HepG2 (cell line): ENCODE data around the gene KATNAL2. TPM values are rescaled to one million over a fixed set of nuclear protein-coding genes. Genes with fewer than 3 reads are reported as not detected.

ENCODE experiments used
- BRCA1 ChIP-seq: sonication (generic); formaldehyde crosslinking; IDR thresholded peaks from 2 replicates; pipeline ENCODE4 v1.4.0; 2020; ENCODE audit warnings: missing genetic modification reagents
- HNRNPK ChIP-seq: fragments of 200-400 bp; formaldehyde crosslinking; IDR thresholded peaks from 2 replicates; pipeline ENCODE4 v1.6.1; 2018; ENCODE audit warnings: low read length, low read depth, moderate library complexity, mild to moderate bottlenecking; ENCODE audit not compliant: poor library complexity, severe bottlenecking
- NFE2L2 ChIP-seq: fragments of 150-350 bp; IDR thresholded peaks from 2 replicates; pipeline ENCODE4 v1.6.1; 2014; ENCODE audit warnings: low read length
- NR2F1 ChIP-seq, 2 experiments: fragments of 450-650 bp in 1 of 2; formaldehyde crosslinking in 1 of 2; IDR thresholded peaks; 2 replicates each; pipeline versions ENCODE4 v1.5.0 to v1.6.1; 2016 to 2020; ENCODE audit warnings: mild to moderate bottlenecking in 1 of 2, missing compliant biosample characterization in 1 of 2, missing genetic modification reagents in 1 of 2, moderate library complexity in 1 of 2
- SIX4 ChIP-seq: sonication (generic); formaldehyde crosslinking; IDR thresholded peaks from 2 replicates; pipeline ENCODE4 v1.4.0; 2020; ENCODE audit warnings: missing genetic modification reagents
- THAP11 ChIP-seq: IDR thresholded peaks from 2 replicates; pipeline ENCODE4 v1.6.1; 2016; ENCODE audit warnings: missing biosample characterization, missing genetic modification reagents
- ZFP91 ChIP-seq: sonication (generic); formaldehyde crosslinking; IDR thresholded peaks from 2 replicates; pipeline ENCODE4 v1.9.0; 2022; ENCODE audit warnings: missing genetic modification reagents, mild to moderate bottlenecking, borderline replicate concordance
- ZNF138 ChIP-seq: sonication (generic); formaldehyde crosslinking; IDR thresholded peaks from 2 replicates; pipeline ENCODE4 v1.5.0; 2020; ENCODE audit warnings: mild to moderate bottlenecking, low read depth, missing genetic modification reagents
- ZNF274 ChIP-seq: sonication (generic); formaldehyde crosslinking; IDR thresholded peaks from 2 replicates; pipeline ENCODE4 v1.5.1; 2020; ENCODE audit warnings: mild to moderate bottlenecking, missing genetic modification reagents
- ZNF609 ChIP-seq: sonication (generic); formaldehyde crosslinking; IDR thresholded peaks from 2 replicates; pipeline ENCODE4 v1.4.0; 2020; ENCODE audit warnings: mild to moderate bottlenecking, missing genetic modification reagents, borderline replicate concordance
- polyA plus RNA-seq, 8 experiments: library from polyadenylated mRNA; depleted of rRNA in 3 of 8; stranded (reverse) in 7 of 8; unstranded in 1 of 8; fragments of >200 nt; fragmentation: Illumina TruSeq in 4 of 8; extraction: Trizol in 4 of 8; gene quantifications; 2 replicates each; pipeline versions ENCODE4 v1.2.1 to v1.2.3, GENCODE V29; 2011 to 2016; ENCODE audit warnings: low read depth in 4 of 8, missing spikeins in 1 of 8, mixed read lengths in 1 of 8; ENCODE audit not compliant: insufficient read depth in 1 of 8
- total RNA-seq, 5 experiments: library from RNA; depleted of rRNA; stranded (reverse); fragments of >200 nt; fragmentation: Illumina TruSeq; extraction: Trizol; gene quantifications; 2 replicates each; pipeline ENCODE4 v1.2.3, GENCODE V29; 2016; ENCODE audit warnings: low read depth in 1 of 5
- TF ChIP-seq, protein P1 (sequence below): sonication (generic); formaldehyde crosslinking; IDR thresholded peaks from 2 replicates; pipeline ENCODE4 v1.5.0; 2020; ENCODE audit warnings: missing genetic modification reagents
- TF ChIP-seq, protein P2 (sequence below): sonication (generic); formaldehyde crosslinking; IDR thresholded peaks from 2 replicates; pipeline ENCODE4 v1.5.0; 2020; ENCODE audit warnings: mild to moderate bottlenecking, missing genetic modification reagents, moderate library complexity
- TF ChIP-seq, protein P3 (sequence below): sonication (generic); formaldehyde crosslinking; IDR thresholded peaks from 2 replicates; pipeline ENCODE4 v1.4.0; 2020; ENCODE audit warnings: missing genetic modification reagents, borderline replicate concordance
- TF ChIP-seq, protein P4 (sequence below): sonication (generic); formaldehyde crosslinking; IDR thresholded peaks from 2 replicates; pipeline ENCODE4 v1.5.0; 2020; ENCODE audit warnings: missing genetic modification reagents, mild to moderate bottlenecking, borderline replicate concordance

The KATNAL2 gene
- total and polyA plus RNA-seq, 2 of the 13 experiments (the other 11 are each of a cell fraction or from before 2014, with no cell fraction given), result not detected

- TF ChIP-seq ZNF609, result no peak
- TF ChIP-seq BRCA1, result no peak
- TF ChIP-seq HNRNPK, result peak; percentile 81
- TF ChIP-seq NR2F1 (CRISPR knock-in tag; IDR thresholded peaks at IDR 0.05), result no peak
- no peak for TF ChIP-seq ZNF138 (CRISPR knock-in tag)
- no peak for TF ChIP-seq THAP11 (CRISPR knock-in tag)
- TF ChIP-seq, protein P1, sequence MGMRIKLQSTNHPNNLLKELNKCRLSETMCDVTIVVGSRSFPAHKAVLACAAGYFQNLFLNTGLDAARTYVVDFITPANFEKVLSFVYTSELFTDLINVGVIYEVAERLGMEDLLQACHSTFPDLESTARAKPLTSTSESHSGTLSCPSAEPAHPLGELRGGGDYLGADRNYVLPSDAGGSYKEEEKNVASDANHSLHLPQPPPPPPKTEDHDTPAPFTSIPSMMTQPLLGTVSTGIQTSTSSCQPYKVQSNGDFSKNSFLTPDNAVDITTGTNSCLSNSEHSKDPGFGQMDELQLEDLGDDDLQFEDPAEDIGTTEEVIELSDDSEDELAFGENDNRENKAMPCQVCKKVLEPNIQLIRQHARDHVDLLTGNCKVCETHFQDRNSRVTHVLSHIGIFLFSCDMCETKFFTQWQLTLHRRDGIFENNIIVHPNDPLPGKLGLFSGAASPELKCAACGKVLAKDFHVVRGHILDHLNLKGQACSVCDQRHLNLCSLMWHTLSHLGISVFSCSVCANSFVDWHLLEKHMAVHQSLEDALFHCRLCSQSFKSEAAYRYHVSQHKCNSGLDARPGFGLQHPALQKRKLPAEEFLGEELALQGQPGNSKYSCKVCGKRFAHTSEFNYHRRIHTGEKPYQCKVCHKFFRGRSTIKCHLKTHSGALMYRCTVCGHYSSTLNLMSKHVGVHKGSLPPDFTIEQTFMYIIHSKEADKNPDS, result no peak
- no peak for TF ChIP-seq NFE2L2
- TF ChIP-seq, protein P2, sequence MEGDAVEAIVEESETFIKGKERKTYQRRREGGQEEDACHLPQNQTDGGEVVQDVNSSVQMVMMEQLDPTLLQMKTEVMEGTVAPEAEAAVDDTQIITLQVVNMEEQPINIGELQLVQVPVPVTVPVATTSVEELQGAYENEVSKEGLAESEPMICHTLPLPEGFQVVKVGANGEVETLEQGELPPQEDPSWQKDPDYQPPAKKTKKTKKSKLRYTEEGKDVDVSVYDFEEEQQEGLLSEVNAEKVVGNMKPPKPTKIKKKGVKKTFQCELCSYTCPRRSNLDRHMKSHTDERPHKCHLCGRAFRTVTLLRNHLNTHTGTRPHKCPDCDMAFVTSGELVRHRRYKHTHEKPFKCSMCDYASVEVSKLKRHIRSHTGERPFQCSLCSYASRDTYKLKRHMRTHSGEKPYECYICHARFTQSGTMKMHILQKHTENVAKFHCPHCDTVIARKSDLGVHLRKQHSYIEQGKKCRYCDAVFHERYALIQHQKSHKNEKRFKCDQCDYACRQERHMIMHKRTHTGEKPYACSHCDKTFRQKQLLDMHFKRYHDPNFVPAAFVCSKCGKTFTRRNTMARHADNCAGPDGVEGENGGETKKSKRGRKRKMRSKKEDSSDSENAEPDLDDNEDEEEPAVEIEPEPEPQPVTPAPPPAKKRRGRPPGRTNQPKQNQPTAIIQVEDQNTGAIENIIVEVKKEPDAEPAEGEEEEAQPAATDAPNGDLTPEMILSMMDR, result peak; percentile 27; the same call in 1 of the 2 replicates
- no peak for TF ChIP-seq SIX4 (CRISPR knock-in tag)
- TF ChIP-seq ZFP91 (CRISPR knock-in tag), result no peak; the same call in none of the 2 replicates
- no peak for TF ChIP-seq ZNF274 (CRISPR knock-in tag)
- TF ChIP-seq, protein P3, sequence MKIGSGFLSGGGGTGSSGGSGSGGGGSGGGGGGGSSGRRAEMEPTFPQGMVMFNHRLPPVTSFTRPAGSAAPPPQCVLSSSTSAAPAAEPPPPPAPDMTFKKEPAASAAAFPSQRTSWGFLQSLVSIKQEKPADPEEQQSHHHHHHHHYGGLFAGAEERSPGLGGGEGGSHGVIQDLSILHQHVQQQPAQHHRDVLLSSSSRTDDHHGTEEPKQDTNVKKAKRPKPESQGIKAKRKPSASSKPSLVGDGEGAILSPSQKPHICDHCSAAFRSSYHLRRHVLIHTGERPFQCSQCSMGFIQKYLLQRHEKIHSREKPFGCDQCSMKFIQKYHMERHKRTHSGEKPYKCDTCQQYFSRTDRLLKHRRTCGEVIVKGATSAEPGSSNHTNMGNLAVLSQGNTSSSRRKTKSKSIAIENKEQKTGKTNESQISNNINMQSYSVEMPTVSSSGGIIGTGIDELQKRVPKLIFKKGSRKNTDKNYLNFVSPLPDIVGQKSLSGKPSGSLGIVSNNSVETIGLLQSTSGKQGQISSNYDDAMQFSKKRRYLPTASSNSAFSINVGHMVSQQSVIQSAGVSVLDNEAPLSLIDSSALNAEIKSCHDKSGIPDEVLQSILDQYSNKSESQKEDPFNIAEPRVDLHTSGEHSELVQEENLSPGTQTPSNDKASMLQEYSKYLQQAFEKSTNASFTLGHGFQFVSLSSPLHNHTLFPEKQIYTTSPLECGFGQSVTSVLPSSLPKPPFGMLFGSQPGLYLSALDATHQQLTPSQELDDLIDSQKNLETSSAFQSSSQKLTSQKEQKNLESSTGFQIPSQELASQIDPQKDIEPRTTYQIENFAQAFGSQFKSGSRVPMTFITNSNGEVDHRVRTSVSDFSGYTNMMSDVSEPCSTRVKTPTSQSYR, result no peak
- TF ChIP-seq, protein P4, sequence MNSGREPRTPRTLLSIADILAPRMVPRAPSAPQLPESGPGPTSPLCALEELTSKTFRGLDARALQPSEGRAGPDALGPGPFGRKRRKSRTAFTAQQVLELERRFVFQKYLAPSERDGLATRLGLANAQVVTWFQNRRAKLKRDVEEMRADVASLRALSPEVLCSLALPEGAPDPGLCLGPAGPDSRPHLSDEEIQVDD (CRISPR knock-in tag), result no peak
Observed at GRCh38 chr18:46917108-46917802, at the start of gene KATNAL2, which contains the start of gene PIAS2 (continued).
